Activated CD4-positive, alpha-beta T cell treated with anti-CD3 and anti-CD28 coated beads, Interleukin-2, amount 50 U/mL, for 4 hours (primary cell): ENCODE results near the gene GCNT2.
"Not testable (repeated sequence)": the region's sequence is repeated elsewhere in the genome, so short reads cannot be mapped to it uniquely, and the experiment has no call there.

Source experiments
- DNase-seq, 2 experiments: peaks; one replicate each; pipeline ENCODE4 v3.0.0-alpha.2; 2020

Gene GCNT2

DNA sequence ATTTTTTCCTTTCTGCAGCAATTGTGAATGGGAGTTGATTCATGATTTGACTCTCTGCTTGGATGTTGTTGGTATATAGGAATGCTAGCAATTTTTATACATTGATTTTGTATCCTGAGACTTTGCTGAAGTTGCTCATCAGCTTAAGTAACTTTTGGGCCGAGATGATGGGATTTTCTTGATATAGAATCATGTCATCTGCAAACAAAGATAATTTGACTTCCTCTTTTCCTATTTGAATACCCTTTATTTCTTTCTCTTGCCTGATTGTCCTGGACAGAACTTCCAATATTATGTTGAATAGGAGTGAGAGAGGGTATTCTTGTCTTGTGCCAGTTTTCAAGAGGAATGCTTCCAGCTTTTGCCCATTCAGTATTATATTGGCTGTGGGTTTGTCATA lies 144.4 kb downstream of the GCNT2 start:
- DNase-seq = not testable (repeated sequence)

- DNase-seq = no peak
Measured at GRCh38 chr6:10668126-10668917, 147.2 kb downstream of the GCNT2 start.

DNA sequence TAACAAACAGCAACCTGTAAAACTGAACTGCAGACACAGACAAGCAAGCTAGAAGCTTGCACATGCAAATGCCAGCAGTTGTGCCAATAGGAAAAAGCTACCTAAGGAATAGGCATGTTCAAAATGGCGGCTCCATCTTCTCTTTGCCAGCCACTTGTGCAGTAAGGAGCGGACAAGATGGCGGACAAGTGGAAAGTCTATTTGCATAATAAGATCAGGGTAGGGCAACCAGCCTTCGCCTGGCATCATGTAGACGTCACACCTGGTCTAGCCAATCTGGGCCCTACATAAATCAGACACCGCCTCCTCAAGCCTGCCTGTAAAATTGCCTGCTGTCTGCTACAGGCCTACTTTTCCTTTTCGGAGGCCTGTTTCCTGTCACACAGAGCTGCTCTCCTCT lies 155.3 kb downstream of the GCNT2 start:
- no peak for DNase-seq

GRCh38 chr6:10678456-10678855 lies 157.3 kb downstream of the GCNT2 start:
- no peak for DNase-seq
